Measurements from ENCODE around the gene RNF166. TPM values are rescaled to one million over a fixed set of nuclear protein-coding genes. Genes with fewer than 3 reads are reported as not detected.
A peak's percentile ranks its signal among the peaks of the same experiment; 100 is the strongest.

The RNF166 gene
- total RNA-seq, 1 donor from 2014 or later: 31.3 TPM

GRCh38 chr16:88730632-88731607 is 24.7 kb upstream of the RNF166 start:
- Mint-ChIP-seq H3K9me3 (no peaks in the 10 kb centered on the region), H3K4me3 (no peak overlapping the region), H3K27ac (ENCODE audit: unreplicated experiment) (peak overlapping the region; percentile 19), H3K36me3 (ENCODE audit: low read depth) (no peaks in the 10 kb centered on the region), H3K4me1 (no peaks in the 10 kb centered on the region), H3K27me3 (ENCODE audit: low read depth) (no peaks in the 10 kb centered on the region)
- TF ChIP-seq CTCF (conservative IDR thresholded peaks at IDR 0.05): no peak
- no peak for DNase-seq (ENCODE audit: low read depth, low spot score)

- H3K27me3 Mint-ChIP-seq (ENCODE audit: low read depth): no peaks in the 10 kb centered on the region
- no peak overlapping the region for H3K4me3 Mint-ChIP-seq
- no peaks in the 10 kb centered on the region for H3K9me3 Mint-ChIP-seq
- H3K4me1 Mint-ChIP-seq: no peaks in the 10 kb centered on the region
- no peaks in the 10 kb centered on the region for H3K36me3 Mint-ChIP-seq (ENCODE audit: low read depth)
- TF ChIP-seq CTCF (conservative IDR thresholded peaks at IDR 0.05): no peak
- no peak for DNase-seq (ENCODE audit: low read depth, low spot score)
- no peak overlapping the region for H3K27ac Mint-ChIP-seq (ENCODE audit: unreplicated experiment)
These were observed 21.7 kb upstream of the RNF166 start for GRCh38 chr16:88727871-88728270.

- no peak for TF ChIP-seq CTCF (conservative IDR thresholded peaks at IDR 0.05)
- H3K9me3 Mint-ChIP-seq: no peaks in the 10 kb centered on the region
- H3K27me3 Mint-ChIP-seq (ENCODE audit: low read depth): no peaks in the 10 kb centered on the region
- no peaks in the 10 kb centered on the region for H3K4me1 Mint-ChIP-seq
- no peak for DNase-seq (ENCODE audit: low read depth, low spot score)
- H3K4me3 Mint-ChIP-seq: no peak overlapping the region
- no peaks in the 10 kb centered on the region for H3K36me3 Mint-ChIP-seq (ENCODE audit: low read depth)
- H3K27ac Mint-ChIP-seq (ENCODE audit: unreplicated experiment): no peak overlapping the region
These were observed 20.8 kb upstream of the RNF166 start for GRCh38 chr16:88726981-88727380.

- H3K27me3 Mint-ChIP-seq (ENCODE audit: low read depth): no peaks in the 10 kb centered on the region
These were observed 20.2 kb upstream of the RNF166 start for GRCh38 chr16:88726408-88726749.

More at GRCh38 chr16:88726408-88726749, 20.2 kb upstream of the RNF166 start:
- H3K9me3 Mint-ChIP-seq: no peaks in the 10 kb centered on the region
- no peak for TF ChIP-seq CTCF (conservative IDR thresholded peaks at IDR 0.05)
- no peaks in the 10 kb centered on the region for H3K4me1 Mint-ChIP-seq
- no peak overlapping the region for H3K4me3 Mint-ChIP-seq
- no peak for DNase-seq (ENCODE audit: low read depth, low spot score)
- H3K27ac Mint-ChIP-seq (ENCODE audit: unreplicated experiment): peak overlapping the region; percentile 62
- H3K36me3 Mint-ChIP-seq (ENCODE audit: low read depth): no peaks in the 10 kb centered on the region
